GM12873 (cell line): ENCODE measurements around the gene CECR2.

Source experiments
- TF ChIP-seq, protein P1 (sequence below): IDR thresholded peaks from 2 replicates; pipeline ENCODE4 v1.5.1; 2012; ENCODE audit warnings: low read depth, mild to moderate bottlenecking, moderate library complexity, low read length, control low read depth; ENCODE audit not compliant: insufficient read depth; ENCODE audit errors: missing control alignments

CECR2 gene

DNA sequence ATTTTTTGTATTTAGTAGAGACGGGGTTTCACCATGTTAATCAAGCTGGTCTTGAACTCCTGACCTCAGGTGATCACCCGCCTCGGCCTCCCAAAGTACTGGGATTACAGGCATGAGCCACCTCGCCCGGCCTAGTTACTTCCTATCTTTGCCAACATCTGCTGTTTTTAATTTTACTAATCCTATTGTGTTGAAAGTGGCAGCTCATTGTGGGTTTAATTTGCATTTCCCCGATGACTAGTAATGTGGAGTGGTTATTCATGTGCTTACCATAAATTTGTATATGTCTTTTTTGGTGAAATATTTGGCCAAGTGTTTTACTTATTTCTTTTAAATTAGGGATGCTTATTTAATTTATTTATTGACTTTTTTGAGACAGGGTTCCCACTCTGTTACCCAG, 119.8 kb downstream of the CECR2 start:
- TF ChIP-seq, protein P1, sequence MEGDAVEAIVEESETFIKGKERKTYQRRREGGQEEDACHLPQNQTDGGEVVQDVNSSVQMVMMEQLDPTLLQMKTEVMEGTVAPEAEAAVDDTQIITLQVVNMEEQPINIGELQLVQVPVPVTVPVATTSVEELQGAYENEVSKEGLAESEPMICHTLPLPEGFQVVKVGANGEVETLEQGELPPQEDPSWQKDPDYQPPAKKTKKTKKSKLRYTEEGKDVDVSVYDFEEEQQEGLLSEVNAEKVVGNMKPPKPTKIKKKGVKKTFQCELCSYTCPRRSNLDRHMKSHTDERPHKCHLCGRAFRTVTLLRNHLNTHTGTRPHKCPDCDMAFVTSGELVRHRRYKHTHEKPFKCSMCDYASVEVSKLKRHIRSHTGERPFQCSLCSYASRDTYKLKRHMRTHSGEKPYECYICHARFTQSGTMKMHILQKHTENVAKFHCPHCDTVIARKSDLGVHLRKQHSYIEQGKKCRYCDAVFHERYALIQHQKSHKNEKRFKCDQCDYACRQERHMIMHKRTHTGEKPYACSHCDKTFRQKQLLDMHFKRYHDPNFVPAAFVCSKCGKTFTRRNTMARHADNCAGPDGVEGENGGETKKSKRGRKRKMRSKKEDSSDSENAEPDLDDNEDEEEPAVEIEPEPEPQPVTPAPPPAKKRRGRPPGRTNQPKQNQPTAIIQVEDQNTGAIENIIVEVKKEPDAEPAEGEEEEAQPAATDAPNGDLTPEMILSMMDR = no peak

DNA sequence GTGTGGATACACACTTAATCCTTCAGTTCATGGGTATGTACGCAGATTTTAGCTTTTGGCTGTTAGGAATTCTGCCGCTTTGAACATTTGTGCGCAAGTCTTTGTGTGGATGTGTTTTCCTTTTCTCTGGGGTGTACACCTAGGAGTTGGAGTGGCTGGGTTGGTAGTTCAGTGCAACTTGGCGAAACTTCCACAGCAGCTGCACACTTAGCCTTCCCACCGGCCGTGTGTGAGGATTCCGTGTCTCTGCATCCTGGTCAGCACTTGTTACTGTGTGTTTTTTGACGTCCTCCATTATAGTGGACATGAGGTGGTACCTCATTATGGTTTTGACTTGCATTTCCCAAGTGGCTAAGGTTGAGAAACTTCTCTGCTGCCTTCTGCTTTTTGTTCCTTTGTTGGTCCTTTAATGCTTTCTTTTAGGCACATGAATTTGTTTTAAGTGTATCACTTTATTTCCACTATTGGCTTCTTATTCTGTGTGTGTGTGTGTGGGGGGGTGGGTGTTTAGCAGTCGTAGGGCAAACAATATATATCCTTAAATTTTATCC, 121.9 kb downstream of the CECR2 start:
- TF ChIP-seq, protein P1 = no peak

DNA sequence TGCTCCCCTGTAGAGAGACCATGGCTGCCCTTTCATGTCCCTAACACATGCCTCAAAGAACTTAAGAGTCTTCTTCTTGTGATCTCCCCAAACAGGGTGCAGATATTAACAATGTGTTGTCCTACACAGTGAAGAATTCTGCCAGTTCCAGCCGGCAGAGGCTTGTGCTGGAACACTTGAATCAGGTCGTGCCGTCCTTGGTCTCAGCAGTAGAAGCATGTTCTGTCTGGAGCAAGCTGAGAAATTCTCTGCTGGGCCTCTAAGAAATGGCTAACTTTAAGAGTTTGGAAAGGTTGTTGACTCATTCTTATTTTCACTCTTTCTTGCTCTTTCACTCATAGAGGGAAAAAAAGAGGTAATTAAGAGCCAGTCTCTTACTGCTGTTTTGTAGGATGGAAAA, 123.0 kb downstream of the CECR2 start:
- TF ChIP-seq, protein P1 = no peak

DNA sequence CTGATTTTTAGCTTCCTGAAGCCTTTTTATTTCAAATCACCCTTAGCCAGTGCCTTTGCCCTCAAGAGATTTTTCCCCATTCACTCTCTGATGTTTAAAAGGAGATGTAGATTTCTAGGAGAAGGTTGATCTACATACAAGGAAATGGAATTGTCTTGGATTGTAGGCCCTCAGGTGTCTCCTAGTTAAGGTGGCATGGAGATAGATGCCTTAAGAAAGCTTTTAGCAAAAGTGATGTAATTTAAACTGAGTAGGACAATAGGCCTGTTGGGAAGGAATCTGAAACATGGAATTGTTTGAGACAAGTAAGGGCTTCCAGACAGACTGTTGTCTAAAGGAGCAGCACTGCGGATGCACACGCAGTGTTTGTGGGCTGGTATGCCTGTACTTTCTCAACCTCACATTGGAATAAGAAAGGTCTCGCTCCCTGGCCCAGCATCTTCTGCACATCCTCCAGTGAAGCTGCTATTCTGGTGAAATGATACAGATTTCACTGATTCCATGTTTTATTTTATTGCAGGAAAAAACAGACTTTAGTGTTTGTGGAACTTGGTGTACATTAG, 124.2 kb downstream of the CECR2 start:
- TF ChIP-seq, protein P1 = no peak

DNA sequence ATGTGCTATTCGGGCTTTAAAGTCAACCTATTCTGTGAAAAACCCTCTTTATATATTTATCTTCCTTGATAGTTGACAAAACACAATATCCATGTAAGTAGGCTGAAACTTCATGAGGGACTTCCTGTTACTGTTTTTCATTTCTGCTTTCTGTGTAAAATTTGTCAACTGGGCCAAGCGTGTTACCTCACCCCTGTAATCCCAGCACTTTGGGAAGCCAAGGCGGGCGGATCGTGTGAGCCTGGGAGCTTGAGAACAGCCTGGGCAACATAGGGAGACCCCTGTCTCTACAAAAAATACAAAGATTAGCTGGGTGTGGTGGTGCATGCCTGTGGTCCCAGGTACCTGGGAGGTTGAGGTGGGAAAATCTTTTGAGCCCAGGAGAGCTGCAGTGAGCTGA, 127.6 kb downstream of the CECR2 start:
- TF ChIP-seq, protein P1 = no peak

DNA sequence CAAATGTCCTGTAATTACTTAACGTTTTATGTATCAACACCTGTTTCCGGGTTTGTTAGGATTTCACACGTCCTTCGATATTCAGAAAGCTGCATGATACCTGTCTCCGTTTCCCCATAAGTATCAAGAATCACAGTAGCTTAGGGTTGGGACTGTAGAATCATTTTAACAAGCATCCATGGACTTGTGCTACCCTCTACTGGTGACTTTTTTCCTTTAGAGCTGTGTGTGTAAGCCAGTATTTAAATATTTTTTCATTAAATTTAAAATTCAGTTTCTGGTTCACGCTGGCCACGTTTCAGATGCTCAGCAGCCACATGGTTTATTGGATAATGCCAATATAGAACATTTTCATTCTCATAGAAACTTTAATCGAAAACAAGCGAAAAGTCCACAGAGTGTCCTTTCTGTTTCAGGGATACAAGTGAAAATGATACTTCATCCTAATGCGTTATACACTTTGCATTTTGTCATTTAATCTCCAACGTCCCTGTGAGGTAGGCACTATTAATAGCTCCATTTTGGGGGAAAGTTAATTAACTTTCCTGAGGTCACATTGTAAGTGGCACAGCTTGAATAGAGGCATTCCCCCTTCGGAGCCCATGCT, 132.5 kb downstream of the CECR2 start:
- TF ChIP-seq, protein P1 = peak; percentile 60

DNA sequence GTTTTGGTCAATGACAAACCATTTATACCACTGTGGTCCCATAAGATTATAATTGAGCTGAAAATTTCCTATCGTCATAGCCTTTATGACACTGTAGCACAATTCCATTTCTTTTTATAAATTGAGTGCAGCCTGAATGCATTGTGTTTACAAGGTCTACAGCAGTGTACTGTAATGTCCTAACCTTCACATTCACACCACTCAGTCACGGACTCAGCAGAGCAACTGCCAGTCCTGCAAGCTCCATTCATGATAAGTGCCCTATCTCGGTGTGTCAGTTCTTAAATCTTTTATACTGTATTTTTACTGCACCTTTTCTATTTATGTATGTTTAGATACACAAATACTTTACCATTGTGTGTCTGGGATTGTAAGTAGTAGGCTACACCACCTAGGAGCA, 138.8 kb downstream of the CECR2 start:
- TF ChIP-seq, protein P1 = no peak
